Endothelial cell of umbilical vein (primary cell): ENCODE results near the gene HTR3B. TPM values are rescaled to one million over a fixed set of nuclear protein-coding genes. Genes with fewer than 3 reads are reported as not detected.

Experiments
- BruUV-seq: library from RNA; stranded (reverse); fragments of 400-500 nt; replicated peaks from 2 replicates; lab custom pipeline; 2021; lab: Mats Ljungman, UMichigan
- CTCF ChIA-PET: fragments of 300-600, 350-600 bp; sonication (Branson Sonifier 250); formaldehyde crosslinking; loops from one replicate; lab custom pipeline; 2021; ENCODE audit warnings: antibody characterized with exemption, inconsistent platforms; lab: Charles Lee
- POLR2A ChIA-PET: fragments of 300-600, 350-600 bp; sonication (Branson Sonifier 250); formaldehyde crosslinking; loops from one replicate; lab custom pipeline; 2021; ENCODE audit warnings: antibody characterized with exemption, inconsistent platforms; lab: Charles Lee
- DNase-seq: peaks from one replicate; pipeline ENCODE4 v3.0.0-alpha.2; 2011; ENCODE audit warnings: low read depth, low spot score
- FAIRE-seq: peaks from 2 replicates; lab custom pipeline; 2011; peaks lifted over from hg19 to GRCh38; lab: Jason Lieb, UNC
- H2AFZ ChIP-seq: 2 replicates; pipeline ENCODE4 v1.6.0; 2012; ENCODE audit warnings: low read depth, low read length, control low read depth, inconsistent platforms
- H3K27ac ChIP-seq: 2 replicates; pipeline ENCODE4 v1.5.1; 2011; ENCODE audit warnings: low read depth, mild to moderate bottlenecking, control low read depth, low read length, moderate library complexity; ENCODE audit not compliant: insufficient read depth
- H3K27me3 ChIP-seq, 2 experiments: 2 replicates each; pipeline versions ENCODE4 v1.6.0 to v1.6.1; 2011; ENCODE audit warnings: low read length in 2 of 2, mixed read lengths in 1 of 2; ENCODE audit not compliant: control insufficient read depth in 2 of 2, insufficient read depth in 2 of 2
- H3K36me3 ChIP-seq, 2 experiments: 2 replicates in 1 of 2; 3 replicates in 1 of 2; pipeline ENCODE4 v1.5.1; 2011; ENCODE audit warnings: low read length in 2 of 2, mild to moderate bottlenecking in 1 of 2, moderate library complexity in 1 of 2; ENCODE audit not compliant: control insufficient read depth in 2 of 2, insufficient read depth in 2 of 2; ENCODE audit errors: extremely low read depth in 1 of 2
- H3K4me1 ChIP-seq: 3 replicates; pipeline ENCODE4 v1.5.1; 2011; ENCODE audit warnings: mild to moderate bottlenecking, low read length; ENCODE audit not compliant: control insufficient read depth, insufficient read depth; ENCODE audit errors: extremely low read depth
- H3K4me2 ChIP-seq: 2 replicates; pipeline ENCODE4 v1.6.1; 2011; ENCODE audit warnings: low read length, control low read depth, mixed read lengths; ENCODE audit not compliant: insufficient read depth
- H3K4me3 ChIP-seq, 3 experiments: fragments of 200-600 bp in 1 of 3; sonication (generic), shearing (Covaris generic) in 1 of 3; replicated peaks in 1 of 3; 2 replicates each; pipeline ENCODE4 v1.5.1; 2011 to 2016; ENCODE audit warnings: control low read depth in 3 of 3, low read length in 3 of 3, mild to moderate bottlenecking in 2 of 3, inconsistent platforms in 1 of 3, low read depth in 1 of 3, moderate library complexity in 1 of 3; ENCODE audit not compliant: insufficient read depth in 1 of 3
- H3K79me2 ChIP-seq: 2 replicates; pipeline ENCODE4 v1.6.0; 2012; ENCODE audit warnings: low read length, inconsistent platforms; ENCODE audit not compliant: control insufficient read depth, insufficient read depth
- H3K9ac ChIP-seq: replicated peaks from 2 replicates; pipeline ENCODE3; 2011; ENCODE audit warnings: low read length, control low read depth; ENCODE audit not compliant: insufficient read depth; ENCODE audit errors: extremely low read depth
- H3K9me1 ChIP-seq: replicated peaks from 3 replicates; pipeline ENCODE4 v1.6.0; 2011; ENCODE audit warnings: mild to moderate bottlenecking, low read length; ENCODE audit not compliant: control insufficient read depth, insufficient read depth; ENCODE audit errors: extremely low read depth
- H3K9me3 ChIP-seq: replicated peaks from 2 replicates; pipeline ENCODE4 v1.5.1; 2012; ENCODE audit warnings: low read length, inconsistent platforms; ENCODE audit not compliant: control insufficient read depth, insufficient read depth
- H4K20me1 ChIP-seq: replicated peaks from 2 replicates; pipeline ENCODE3; 2011; ENCODE audit warnings: mild to moderate bottlenecking, low read length; ENCODE audit not compliant: control insufficient read depth, insufficient read depth; ENCODE audit errors: extremely low read depth
- EZH2 ChIP-seq: IDR thresholded peaks from 2 replicates; pipeline ENCODE4 v1.6.1; 2012; ENCODE audit warnings: borderline replicate concordance, low read depth, mild to moderate bottlenecking, moderate library complexity, low read length, inconsistent platforms; ENCODE audit not compliant: severe bottlenecking
- GATA2 ChIP-seq: IDR thresholded peaks from 2 replicates; pipeline ENCODE4 v1.7.0; 2011; ENCODE audit warnings: low read depth, mild to moderate bottlenecking, moderate library complexity, mixed read lengths, low read length; ENCODE audit not compliant: insufficient read length, insufficient read depth
- JUN ChIP-seq: IDR thresholded peaks from 2 replicates; pipeline ENCODE4 v1.6.1; 2011; ENCODE audit warnings: borderline replicate concordance, low read depth; ENCODE audit not compliant: insufficient read length, insufficient read depth
- MYC ChIP-seq: IDR thresholded peaks from one replicate; pipeline ENCODE4 v1.6.1; 2011; ENCODE audit warnings: mild to moderate bottlenecking, low read depth, low read length
- POLR2A ChIP-seq: IDR thresholded peaks from 2 replicates; pipeline ENCODE4 v1.6.1; 2012; ENCODE audit warnings: low read depth, mild to moderate bottlenecking, control low read depth, low read length
- dilution Hi-C: fragments of 300-500 bp; cut with MboI; formaldehyde crosslinking; loops from one replicate; pipeline ENCODE4 v1.15.0; 2019; ENCODE audit warnings: low sequenced_read_pairs; ENCODE audit not compliant: extremely low pct_ligation_motif_present
- intact Hi-C: fragments of 100-400 bp; cut with micrococcal nuclease; formaldehyde crosslinking; loops from one replicate; pipeline ENCODE4 v1.10.0; 2022
- polyA plus RNA-seq, 4 experiments: library from polyadenylated mRNA; depleted of rRNA in 3 of 4; stranded (reverse) in 3 of 4; unstranded in 1 of 4; fragments of >200 nt; gene quantifications; 2 replicates each; pipeline versions ENCODE4 v1.2.1 to v1.2.3, GENCODE V29; 2011 to 2012; ENCODE audit warnings: missing spikeins in 1 of 4
- total RNA-seq: library from RNA; stranded (reverse); gene quantifications from 2 replicates; pipeline ENCODE4 v1.2.3, GENCODE V29; 2021
- TF ChIP-seq, protein P1 (sequence below), 2 donors: IDR thresholded peaks; 1 replicate in 1 of 2; 2 replicates in 1 of 2; pipeline ENCODE4 v1.5.1; 2011; ENCODE audit warnings: low read length in 2 of 2, mild to moderate bottlenecking in 2 of 2, moderate library complexity in 2 of 2, control low read depth in 1 of 2, inconsistent platforms in 1 of 2, low read depth in 1 of 2; ENCODE audit not compliant: insufficient read depth in 1 of 2; ENCODE audit errors: extremely low read depth in 1 of 2
- TF ChIP-seq, protein P2 (sequence below): IDR thresholded peaks from 2 replicates; pipeline ENCODE4 v1.6.1; 2011; ENCODE audit not compliant: insufficient read depth, insufficient read length

HTR3B gene
- total and polyA plus RNA-seq, 2 donors (not counting 3 experiments of a cell fraction or from before 2014, with no cell fraction given) = not detected

DNA sequence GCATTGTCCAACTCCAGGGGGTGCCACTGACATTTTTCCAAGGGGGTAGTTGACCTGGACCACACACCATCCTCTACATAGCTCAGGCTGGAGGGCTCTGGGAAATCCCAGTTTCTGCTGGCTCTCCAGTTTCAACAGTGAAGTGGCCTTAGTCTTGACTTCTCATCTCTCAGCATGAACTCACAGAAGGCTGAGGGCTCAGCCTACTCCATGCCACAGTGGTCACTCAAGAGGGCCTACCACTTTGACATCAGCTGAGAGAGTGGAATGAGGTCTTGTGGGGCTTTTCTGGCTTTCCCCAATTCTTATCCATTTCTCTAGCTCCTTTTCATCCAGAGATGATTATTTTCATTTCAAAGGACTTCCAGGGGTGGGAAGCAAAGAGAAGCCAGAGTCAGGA is 77.7 kb downstream of the HTR3B start:
- H4K20me1 ChIP-seq = no peaks in the 10 kb centered on the region
- no peaks in the 10 kb centered on the region for H3K9me1 ChIP-seq
- no peaks in the 10 kb centered on the region for H3K9me3 ChIP-seq
- BruUV-seq = no TSS peak
- H3K27ac ChIP-seq = no peak overlapping the region
- no peaks in the 10 kb centered on the region for H3K36me3 ChIP-seq
- no peaks in the 10 kb centered on the region for H3K79me2 ChIP-seq
- no peak for TF ChIP-seq JUN
- no peak for TF ChIP-seq POLR2A
- TF ChIP-seq MYC = no peak
- TF ChIP-seq, protein P1, sequence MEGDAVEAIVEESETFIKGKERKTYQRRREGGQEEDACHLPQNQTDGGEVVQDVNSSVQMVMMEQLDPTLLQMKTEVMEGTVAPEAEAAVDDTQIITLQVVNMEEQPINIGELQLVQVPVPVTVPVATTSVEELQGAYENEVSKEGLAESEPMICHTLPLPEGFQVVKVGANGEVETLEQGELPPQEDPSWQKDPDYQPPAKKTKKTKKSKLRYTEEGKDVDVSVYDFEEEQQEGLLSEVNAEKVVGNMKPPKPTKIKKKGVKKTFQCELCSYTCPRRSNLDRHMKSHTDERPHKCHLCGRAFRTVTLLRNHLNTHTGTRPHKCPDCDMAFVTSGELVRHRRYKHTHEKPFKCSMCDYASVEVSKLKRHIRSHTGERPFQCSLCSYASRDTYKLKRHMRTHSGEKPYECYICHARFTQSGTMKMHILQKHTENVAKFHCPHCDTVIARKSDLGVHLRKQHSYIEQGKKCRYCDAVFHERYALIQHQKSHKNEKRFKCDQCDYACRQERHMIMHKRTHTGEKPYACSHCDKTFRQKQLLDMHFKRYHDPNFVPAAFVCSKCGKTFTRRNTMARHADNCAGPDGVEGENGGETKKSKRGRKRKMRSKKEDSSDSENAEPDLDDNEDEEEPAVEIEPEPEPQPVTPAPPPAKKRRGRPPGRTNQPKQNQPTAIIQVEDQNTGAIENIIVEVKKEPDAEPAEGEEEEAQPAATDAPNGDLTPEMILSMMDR (IDR thresholded peaks at IDR 0.05; ENCODE audit: extremely low read depth in 1 of 2, insufficient read depth in 1 of 2, low read depth in 1 of 2, low read length in 2 of 2) = no peak
- TF ChIP-seq, protein P2, sequence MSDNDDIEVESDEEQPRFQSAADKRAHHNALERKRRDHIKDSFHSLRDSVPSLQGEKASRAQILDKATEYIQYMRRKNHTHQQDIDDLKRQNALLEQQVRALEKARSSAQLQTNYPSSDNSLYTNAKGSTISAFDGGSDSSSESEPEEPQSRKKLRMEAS = no peak
- ChIA-PET POLR2A (no interaction called here), CTCF (interaction anchor here (0.6 kb wide), 1 partner anchor 12 kb away, joined by 3 read pairs; no protein-coding TSS in a partner anchor)
- no peaks in the 10 kb centered on the region for H3K27me3 ChIP-seq
- DNase-seq (no peak), FAIRE-seq (no peak)
- H3K4me2 ChIP-seq = no peak overlapping the region
- H3K4me3 ChIP-seq = no peak overlapping the region
- dilution Hi-C loops = no loop called here
- no peaks in the 10 kb centered on the region for H3K4me1 ChIP-seq
- no peak overlapping the region for H2AFZ ChIP-seq
- H3K9ac ChIP-seq = no peak overlapping the region
- intact Hi-C loops = no loop called here

DNA sequence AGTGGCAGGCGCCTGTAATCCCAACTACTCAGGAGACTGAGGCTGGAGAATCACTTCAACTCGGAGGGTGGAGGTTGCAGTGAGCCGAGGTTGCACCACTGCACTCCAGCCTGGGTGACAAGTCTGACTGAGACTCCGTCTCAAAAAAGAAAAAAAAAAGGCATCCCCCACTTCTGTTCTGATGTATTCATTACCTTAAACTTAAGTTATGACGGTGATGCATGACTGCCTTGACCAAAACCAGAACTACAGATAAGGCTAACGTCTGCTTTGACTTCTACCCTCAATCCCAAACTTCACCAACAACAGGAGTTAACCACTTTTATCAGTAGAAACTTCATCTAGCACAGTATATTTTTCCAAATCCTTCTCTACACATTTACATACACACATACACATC is 80.2 kb downstream of the HTR3B start:
- no peak overlapping the region for H3K9ac ChIP-seq
- no peaks in the 10 kb centered on the region for H3K36me3 ChIP-seq
- no peak for FAIRE-seq
- BruUV-seq = no TSS peak
- TF ChIP-seq JUN (no peak), GATA2 (no peak), EZH2 (no peak), MYC (no peak)
- TF ChIP-seq, protein P2 = no peak
- TF ChIP-seq, protein P1 (IDR thresholded peaks at IDR 0.05; ENCODE audit: extremely low read depth in 1 of 2, insufficient read depth in 1 of 2, low read depth in 1 of 2, low read length in 2 of 2) = no peak
- H2AFZ ChIP-seq = no peak overlapping the region
- H3K4me2 ChIP-seq = no peak overlapping the region
- POLR2A ChIA-PET = no interaction called here
- intact Hi-C loops (no loop called here), dilution Hi-C loops (no loop called here)
- no peaks in the 10 kb centered on the region for H4K20me1 ChIP-seq
- no peaks in the 10 kb centered on the region for H3K9me1 ChIP-seq
- H3K79me2 ChIP-seq = no peaks in the 10 kb centered on the region
- H3K9me3 ChIP-seq = no peaks in the 10 kb centered on the region
- CTCF ChIA-PET = no interaction called here
- H3K4me3 ChIP-seq = no peak overlapping the region
- H3K4me1 ChIP-seq = no peaks in the 10 kb centered on the region
- no peak for DNase-seq
- H3K27ac ChIP-seq = no peak overlapping the region
- no peaks in the 10 kb centered on the region for H3K27me3 ChIP-seq
